Heart right ventricle (tissue), 16 donors: Measurements from ENCODE around the gene ADAM23. TPM values are rescaled to one million over a fixed set of nuclear protein-coding genes. Genes with fewer than 3 reads are reported as not detected.

Experiments used
- ATAC-seq, 8 donors: fragments of 200-7000 bp; cut with Tn5 transposase; one replicate each; pipeline ENCODE4 v1.9.1; 2020; ENCODE audit warnings: mild to moderate bottlenecking in 8 of 8, moderate library complexity in 8 of 8, moderate number of reproducible peaks in 1 of 8
- DNase-seq, 2 donors: peaks; one replicate each; pipeline ENCODE4 v3.0.0-alpha.2; 2020
- H3K27ac ChIP-seq, 10 donors: fragments of 200-600 bp; sonication (generic) in 2 of 10; one replicate each; pipeline versions ENCODE4 v1.5.0 to v1.8.0; 2020 to 2022; ENCODE audit warnings: mild to moderate bottlenecking in 3 of 10
- H3K27me3 ChIP-seq, 7 donors: fragments of 200-600 bp; one replicate each; pipeline ENCODE4 v1.8.0; 2021 to 2022; ENCODE audit warnings: mild to moderate bottlenecking in 2 of 7
- H3K36me3 ChIP-seq, 9 donors: fragments of 200-600 bp; sonication (generic) in 1 of 9; one replicate each; pipeline versions ENCODE4 v1.5.0 to v1.8.0; 2020 to 2022; ENCODE audit warnings: mild to moderate bottlenecking in 2 of 9
- H3K4me1 ChIP-seq, 9 donors: fragments of 200-600 bp; sonication (generic) in 1 of 9; one replicate each; pipeline versions ENCODE4 v1.5.0 to v1.8.0; 2020 to 2022; ENCODE audit warnings: mild to moderate bottlenecking in 4 of 9
- H3K4me3 ChIP-seq, 10 donors: fragments of 200-600 bp; sonication (generic) in 2 of 10; one replicate each; pipeline versions ENCODE4 v1.5.0 to v1.8.0; 2020 to 2022; ENCODE audit warnings: mild to moderate bottlenecking in 7 of 10, moderate library complexity in 2 of 10
- H3K9me3 ChIP-seq, 11 donors: fragments of 200-600 bp in 10 of 11; sonication (generic) in 2 of 11; one replicate each; pipeline versions ENCODE4 v1.5.0 to v1.8.0; 2013 to 2022; ENCODE audit warnings: mild to moderate bottlenecking in 2 of 11, control low read depth in 1 of 11, moderate library complexity in 1 of 11
- WGBS, 2 donors: extraction: QIAGEN DNeasy Blood & Tissue Kit; methylation state at CpG; one replicate each; pipeline ENCODE4 v1.1.7; 2013; ENCODE audit warnings: inconsistent platforms in 1 of 2; 5-methylcytosine and 5-hydroxymethylcytosine counted together
- intact Hi-C, 10 donors: fragments of 100-400 bp; cut with DNase I; formaldehyde crosslinking; loops; one replicate each; pipeline versions ENCODE4 v1.11.1 to v1.14.2; 2022
- polyA plus RNA-seq, 2 donors: library from polyadenylated mRNA; stranded (reverse); fragments of 200-250 nt; gene quantifications; one replicate each; pipeline ENCODE4 v1.2.3, GENCODE V29; 2013
- total RNA-seq, 10 donors: library from RNA; stranded (reverse); fragmentation: NEBNext Ultra II Directional in 3 of 10; extraction: Animal tissue kit (Norgen Biotek cat#: 25700) in 3 of 10; gene quantifications; one replicate each; pipeline versions ENCODE4 v1.2.1 to v1.2.4, GENCODE V29; 2021 to 2023
- TF ChIP-seq, protein P1 (sequence below), 9 donors: fragments of 200-600 bp; sonication (generic) in 2 of 9; IDR thresholded peaks; one replicate each; pipeline versions ENCODE4 v1.5.0 to v1.8.0; 2021 to 2022; ENCODE audit warnings: antibody characterized with exemption in 9 of 9, mild to moderate bottlenecking in 5 of 9, moderate library complexity in 1 of 9
- donor health status: Arrhythmogenic right ventricular cardiomyopathy.
- donor health status: ischemic (EF 13 %, LVEDD 7.1; RV severe dilation, severe dysfunction).
- donor health status: healthy with polysubstance abuse.
- donor health status: DM: no; HTN: yes; CAD: no.
- donor health status: DM: no; HTN: no; CAD: no.
- donor health status: ischemic (EF 25% LVEDD 6.9; RV normal size, moderate dysfunction).
- donor health status: ischemic (EF 25% LVEDD 5.7; RV mildly dilated, moderate dysfunction).
- donor health status: healthy.
- donor health status: DM: yes; HTN: yes; CAD: no.
- donor health status: Ischemic cardiomyopathy.
- donor health status: ischemic (EF 35%, LVEDD 5.7; RV mildly dilated, moderate dysfunction).
- donor health status: nonischemic (EF 11% LVEDD 7.7; RV severe dilation, severe dysfunction).
- donor health status: DM: yes; HTN: yes; CAD: no.
- donor health status: PGD.
- donor health status: ischemic (EF 29% LVEDD 5.4; RV normal size, mild dysfunction).
- donor health status: nonischemic (EF 23%, LVEDD 6.1; RV moderate dilation, normal function).

ADAM23 gene
- total and polyA plus RNA-seq, 12 donors, result 11.9 to 101 (median 66.2) TPM

DNA sequence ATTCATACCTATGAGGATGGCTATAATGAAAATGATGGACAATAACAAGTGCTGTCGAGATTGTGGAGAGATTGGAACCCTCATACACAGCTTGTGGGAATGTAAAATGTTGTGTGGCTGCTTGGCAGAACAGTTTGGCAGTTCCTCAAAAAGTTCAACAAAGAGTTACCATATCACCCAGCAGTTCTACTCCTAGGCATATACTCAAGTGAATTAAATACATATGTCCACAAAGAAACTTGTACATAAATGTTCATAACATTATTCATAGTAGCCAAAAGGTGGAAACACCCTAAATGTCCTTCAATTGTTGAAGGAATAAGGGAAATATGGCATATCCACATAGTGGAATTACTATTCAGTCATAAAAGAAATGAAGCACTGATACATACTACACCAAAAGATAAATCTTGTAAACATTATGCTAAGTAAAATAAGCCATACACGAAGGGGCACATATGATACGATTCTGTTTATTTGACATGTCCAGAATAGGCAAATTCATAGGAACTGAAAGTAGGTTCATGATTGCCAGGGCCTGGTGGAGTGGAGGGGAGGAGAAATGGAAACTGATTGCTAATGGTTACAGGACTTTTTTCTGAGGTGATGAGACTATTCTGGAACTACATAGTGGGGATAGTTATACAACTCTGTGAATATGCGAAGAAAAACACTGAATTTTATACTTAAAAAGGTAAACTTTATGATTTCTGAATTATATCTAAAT lies 92.1 kb downstream of the ADAM23 start:
- DNase-seq, result no peak
- TF ChIP-seq, protein P1, sequence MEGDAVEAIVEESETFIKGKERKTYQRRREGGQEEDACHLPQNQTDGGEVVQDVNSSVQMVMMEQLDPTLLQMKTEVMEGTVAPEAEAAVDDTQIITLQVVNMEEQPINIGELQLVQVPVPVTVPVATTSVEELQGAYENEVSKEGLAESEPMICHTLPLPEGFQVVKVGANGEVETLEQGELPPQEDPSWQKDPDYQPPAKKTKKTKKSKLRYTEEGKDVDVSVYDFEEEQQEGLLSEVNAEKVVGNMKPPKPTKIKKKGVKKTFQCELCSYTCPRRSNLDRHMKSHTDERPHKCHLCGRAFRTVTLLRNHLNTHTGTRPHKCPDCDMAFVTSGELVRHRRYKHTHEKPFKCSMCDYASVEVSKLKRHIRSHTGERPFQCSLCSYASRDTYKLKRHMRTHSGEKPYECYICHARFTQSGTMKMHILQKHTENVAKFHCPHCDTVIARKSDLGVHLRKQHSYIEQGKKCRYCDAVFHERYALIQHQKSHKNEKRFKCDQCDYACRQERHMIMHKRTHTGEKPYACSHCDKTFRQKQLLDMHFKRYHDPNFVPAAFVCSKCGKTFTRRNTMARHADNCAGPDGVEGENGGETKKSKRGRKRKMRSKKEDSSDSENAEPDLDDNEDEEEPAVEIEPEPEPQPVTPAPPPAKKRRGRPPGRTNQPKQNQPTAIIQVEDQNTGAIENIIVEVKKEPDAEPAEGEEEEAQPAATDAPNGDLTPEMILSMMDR (IDR thresholded peaks at IDR 0.05), result no peak
- no peak overlapping the region for H3K4me3 ChIP-seq
- 85 to 86% methylated on average over 4 of the region's 4 CpGs for WGBS, 2 donors
- no peak overlapping the region for H3K27ac ChIP-seq
- no peaks in the 10 kb centered on the region for H3K27me3 ChIP-seq
- peaks cover 0 to 12% (median 0%) of the 10 kb centered on the region in 9 donors for H3K4me1 ChIP-seq
- intact Hi-C loops, result no loop called here
- ATAC-seq, result no peak
- no peaks in the 10 kb centered on the region for H3K9me3 ChIP-seq
- H3K36me3 ChIP-seq, result no peaks in the 10 kb centered on the region

DNA sequence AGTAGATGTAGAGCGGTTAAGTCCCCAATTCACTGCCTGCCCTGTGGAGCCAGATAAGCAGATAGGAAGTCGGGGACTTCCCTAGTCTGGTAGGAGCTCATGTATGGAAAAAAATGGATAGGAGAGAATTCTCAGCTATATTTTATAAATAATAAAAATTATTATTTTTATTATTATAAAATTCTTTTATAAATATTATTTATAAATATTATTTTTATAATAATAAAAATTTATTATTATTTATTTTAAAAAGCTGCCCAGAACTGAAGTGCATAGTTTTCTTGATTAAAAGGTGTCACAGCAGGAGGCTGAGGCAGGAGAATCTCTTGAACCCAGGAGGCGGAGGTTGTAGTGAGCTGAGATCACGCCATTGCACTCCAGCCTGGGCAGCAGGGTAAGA lies 97.4 kb downstream of the ADAM23 start:
- Histone ChIP-seq H3K9me3 (no peaks in the 10 kb centered on the region), H3K27ac (no peak overlapping the region), H3K36me3 (no peaks in the 10 kb centered on the region), H3K27me3 (no peaks in the 10 kb centered on the region), H3K4me1 (no peaks in the 10 kb centered on the region), H3K4me3 (no peak overlapping the region)
- DNase-seq (no peak), ATAC-seq (no peak)
- WGBS, 2 donors, result 87 to 95% methylated on average over 4 of the region's 4 CpGs
- intact Hi-C loops, result loop anchor here in 1 of 10 donors (10.0 kb wide), 1 partner anchor 96 kb away; the partner anchor contains the start of gene ADAM23
- TF ChIP-seq, protein P1 (IDR thresholded peaks at IDR 0.05), result no peak

DNA sequence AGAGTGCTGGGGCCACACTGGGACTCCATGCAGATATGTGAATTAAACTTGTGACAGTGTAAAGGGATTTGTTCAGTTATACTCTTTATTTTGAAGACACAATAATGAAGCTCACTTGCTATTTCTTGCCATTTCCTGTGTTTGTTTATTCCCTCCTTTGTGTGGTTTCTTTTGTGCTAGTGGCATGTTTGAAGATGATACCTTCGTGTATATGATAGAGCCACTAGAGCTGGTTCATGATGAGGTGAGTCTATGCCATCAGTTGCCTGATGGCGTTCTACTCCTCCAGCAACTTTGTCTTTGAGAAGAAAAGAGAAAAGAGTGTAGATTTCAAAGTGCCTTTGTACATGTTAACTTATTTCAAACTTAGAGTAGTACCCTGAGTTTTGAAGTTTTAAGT lies 99.7 kb downstream of the ADAM23 start:
- no peaks in the 10 kb centered on the region for H3K9me3 ChIP-seq
- no peaks in the 10 kb centered on the region for H3K27me3 ChIP-seq
- H3K36me3 ChIP-seq, result no peaks in the 10 kb centered on the region
- H3K4me1 ChIP-seq, result no peaks in the 10 kb centered on the region
- H3K27ac ChIP-seq, result no peak overlapping the region
- TF ChIP-seq, protein P1 (IDR thresholded peaks at IDR 0.05), result no peak
- intact Hi-C loops, result loop anchor here in 1 of 10 donors (10.0 kb wide), 1 partner anchor 98 kb away; the partner anchor contains the start of gene ADAM23
- WGBS, 2 donors, result 87 to 93% methylated on average over 2 of the region's 2 CpGs
- DNase-seq, result no peak
- no peak overlapping the region for H3K4me3 ChIP-seq
- ATAC-seq, result no peak

DNA sequence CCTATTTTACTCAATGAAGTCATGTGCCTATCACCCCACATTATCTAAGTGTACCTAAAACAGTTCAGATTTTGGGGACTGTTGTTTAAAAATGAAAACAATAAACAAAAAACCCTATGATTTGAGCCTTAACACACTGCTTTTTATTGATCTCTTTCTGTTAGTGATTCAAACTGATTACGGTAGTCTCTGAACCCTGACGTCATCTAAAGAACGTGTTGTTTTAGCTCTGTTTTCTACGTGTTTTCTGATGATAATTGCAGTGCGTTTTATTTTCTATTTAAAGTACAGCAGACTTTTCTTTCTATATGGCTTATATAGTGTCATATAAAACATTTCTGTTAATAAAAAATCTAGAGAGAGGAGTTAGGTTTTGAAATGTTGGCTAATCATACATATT lies 105.1 kb downstream of the ADAM23 start:
- 86 to 92% methylated on average over 5 of the region's 5 CpGs for WGBS, 2 donors
- intact Hi-C loops, result loop anchor here in 1 of 10 donors (10.0 kb wide), 1 partner anchor 104 kb away; the partner anchor contains the start of gene ADAM23

More for the DNA sequence above, 105.1 kb downstream of the ADAM23 start:
- Histone ChIP-seq H3K27me3 (no peaks in the 10 kb centered on the region), H3K4me3 (no peak overlapping the region), H3K9me3 (no peaks in the 10 kb centered on the region), H3K36me3 (no peaks in the 10 kb centered on the region), H3K27ac (no peak overlapping the region), H3K4me1 (no peaks in the 10 kb centered on the region)
- TF ChIP-seq, protein P1 (IDR thresholded peaks at IDR 0.05), result no peak
- no peak for DNase-seq
- ATAC-seq, result no peak
